Nephron (organoid): ENCODE data around the gene H19.

Source experiments
- H3K27ac Mint-ChIP-seq, 3 experiments: 2 replicates each; pipeline ENCODE4 v1.8.0; 2020; ENCODE audit warnings: mixed read lengths in 3 of 3, mild to moderate bottlenecking in 2 of 3, moderate library complexity in 1 of 3
- H3K27me3 Mint-ChIP-seq: 2 replicates; pipeline ENCODE4 v1.8.0; 2021; ENCODE audit warnings: low read depth, mild to moderate bottlenecking, moderate library complexity, mixed read lengths
- H3K36me3 Mint-ChIP-seq: 2 replicates; pipeline ENCODE4 v1.8.0; 2020; ENCODE audit warnings: low read depth, mixed read lengths
- H3K4me1 Mint-ChIP-seq: 2 replicates; pipeline ENCODE4 v1.8.0; 2020; ENCODE audit warnings: mixed read lengths
- H3K4me3 Mint-ChIP-seq, 3 experiments: 2 replicates each; pipeline ENCODE4 v1.8.0; 2020; ENCODE audit warnings: mild to moderate bottlenecking in 3 of 3, mixed read lengths in 3 of 3, moderate library complexity in 2 of 3
- H3K9me3 Mint-ChIP-seq: 2 replicates; pipeline ENCODE4 v1.8.0; 2020; ENCODE audit warnings: mixed read lengths
- TF ChIP-seq, protein P1 (sequence below), 3 experiments: fragments of 200-600 bp; sonication (generic); IDR thresholded peaks; one replicate each; pipeline ENCODE4 v1.5.0; 2021; ENCODE audit warnings: antibody characterized with exemption in 3 of 3; ENCODE audit not compliant: unreplicated experiment in 3 of 3

The H19 gene

DNA sequence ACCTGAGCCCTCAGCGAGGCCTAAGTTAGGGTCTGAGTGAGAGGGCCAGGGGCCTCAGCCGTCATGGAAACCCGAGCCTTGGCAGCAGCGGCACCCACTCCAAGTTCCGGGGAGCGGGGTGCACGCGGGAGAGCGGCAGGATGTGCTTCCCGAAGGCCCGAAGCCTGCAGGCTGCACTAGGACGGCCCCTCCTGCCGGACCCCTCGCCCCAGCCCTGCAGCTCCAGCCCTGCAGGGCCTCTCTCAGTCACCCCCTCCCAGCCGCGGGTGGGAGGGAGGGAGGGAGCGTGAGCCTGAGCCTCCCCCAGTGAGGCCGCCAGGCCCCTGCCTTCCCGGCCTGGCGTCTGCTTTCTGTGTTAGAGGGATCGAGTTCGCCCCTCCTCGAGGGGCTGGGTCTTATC is 27.9 kb downstream of the H19 start:
- TF ChIP-seq, protein P1, sequence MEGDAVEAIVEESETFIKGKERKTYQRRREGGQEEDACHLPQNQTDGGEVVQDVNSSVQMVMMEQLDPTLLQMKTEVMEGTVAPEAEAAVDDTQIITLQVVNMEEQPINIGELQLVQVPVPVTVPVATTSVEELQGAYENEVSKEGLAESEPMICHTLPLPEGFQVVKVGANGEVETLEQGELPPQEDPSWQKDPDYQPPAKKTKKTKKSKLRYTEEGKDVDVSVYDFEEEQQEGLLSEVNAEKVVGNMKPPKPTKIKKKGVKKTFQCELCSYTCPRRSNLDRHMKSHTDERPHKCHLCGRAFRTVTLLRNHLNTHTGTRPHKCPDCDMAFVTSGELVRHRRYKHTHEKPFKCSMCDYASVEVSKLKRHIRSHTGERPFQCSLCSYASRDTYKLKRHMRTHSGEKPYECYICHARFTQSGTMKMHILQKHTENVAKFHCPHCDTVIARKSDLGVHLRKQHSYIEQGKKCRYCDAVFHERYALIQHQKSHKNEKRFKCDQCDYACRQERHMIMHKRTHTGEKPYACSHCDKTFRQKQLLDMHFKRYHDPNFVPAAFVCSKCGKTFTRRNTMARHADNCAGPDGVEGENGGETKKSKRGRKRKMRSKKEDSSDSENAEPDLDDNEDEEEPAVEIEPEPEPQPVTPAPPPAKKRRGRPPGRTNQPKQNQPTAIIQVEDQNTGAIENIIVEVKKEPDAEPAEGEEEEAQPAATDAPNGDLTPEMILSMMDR (IDR thresholded peaks at IDR 0.05; ENCODE audit: unreplicated experiment in 3 of 3), result no peak
- no peaks in the 10 kb centered on the region for H3K9me3 Mint-ChIP-seq
- H3K4me3 Mint-ChIP-seq, result no peak overlapping the region
- no peaks in the 10 kb centered on the region for H3K36me3 Mint-ChIP-seq
- H3K27me3 Mint-ChIP-seq, result no peaks in the 10 kb centered on the region
- H3K27ac Mint-ChIP-seq, result no peak overlapping the region
- no peaks in the 10 kb centered on the region for H3K4me1 Mint-ChIP-seq

DNA sequence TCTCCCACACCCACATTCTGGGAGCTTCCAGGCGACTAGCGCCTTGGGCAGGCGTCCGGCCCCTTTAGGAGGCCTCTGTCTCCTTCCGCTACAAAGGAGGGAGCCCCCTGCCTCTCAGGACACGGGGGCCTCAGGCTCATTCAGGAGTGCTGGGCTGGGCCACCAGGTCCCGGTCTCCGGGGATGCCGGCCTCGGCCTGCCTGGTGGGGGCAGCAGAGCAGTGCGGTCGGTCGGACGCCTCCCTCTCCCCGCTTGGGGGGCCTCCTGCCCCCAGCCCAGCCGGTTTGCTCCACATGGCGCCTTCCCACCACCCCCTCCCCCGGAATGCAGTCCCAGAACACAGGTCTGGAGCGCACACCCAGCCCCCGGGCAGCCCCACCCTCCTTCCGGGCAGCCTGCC is 28.6 kb downstream of the H19 start:
- Mint-ChIP-seq H3K36me3 (no peaks in the 10 kb centered on the region), H3K4me3 (no peak overlapping the region), H3K27ac (no peak overlapping the region), H3K4me1 (no peaks in the 10 kb centered on the region), H3K9me3 (no peaks in the 10 kb centered on the region), H3K27me3 (no peaks in the 10 kb centered on the region)
- TF ChIP-seq, protein P1 (IDR thresholded peaks at IDR 0.05; ENCODE audit: unreplicated experiment in 3 of 3), result no peak

DNA sequence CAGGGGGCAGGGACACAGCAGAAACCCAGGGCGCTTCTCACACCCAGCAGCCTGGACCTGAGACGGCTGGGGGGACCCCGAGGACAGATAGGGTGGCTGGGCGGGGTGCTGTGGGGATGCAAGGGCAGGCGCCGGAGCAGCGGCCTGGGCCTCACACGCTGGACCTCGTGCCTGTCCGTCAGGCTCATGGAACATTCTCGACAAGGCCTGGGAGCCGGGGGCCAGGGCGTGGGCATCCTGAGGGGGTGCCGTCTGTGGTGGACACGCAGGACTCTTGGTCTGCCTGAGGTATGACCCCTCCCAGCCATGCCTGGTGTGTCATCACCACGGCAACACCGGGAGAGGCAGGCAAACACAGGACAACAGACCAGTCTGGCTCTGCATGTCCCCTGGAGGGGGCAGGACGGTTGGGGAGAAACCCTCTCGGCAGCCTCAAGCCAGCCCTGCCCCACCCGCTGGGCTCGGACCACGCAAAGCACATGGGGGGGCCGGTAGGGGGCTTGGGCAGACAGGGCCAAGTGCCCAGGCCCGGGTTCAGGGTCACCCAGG is 29.1 kb downstream of the H19 start:
- Mint-ChIP-seq H3K4me1 (no peaks in the 10 kb centered on the region), H3K27ac (no peak overlapping the region), H3K27me3 (no peaks in the 10 kb centered on the region), H3K4me3 (no peak overlapping the region), H3K36me3 (no peaks in the 10 kb centered on the region), H3K9me3 (no peaks in the 10 kb centered on the region)
- TF ChIP-seq, protein P1 (IDR thresholded peaks at IDR 0.05; ENCODE audit: unreplicated experiment in 3 of 3), result no peak

- TF ChIP-seq, protein P1 (IDR thresholded peaks at IDR 0.05; ENCODE audit: unreplicated experiment in 3 of 3), result no peak
- no peak overlapping the region for H3K27ac Mint-ChIP-seq
- no peaks in the 10 kb centered on the region for H3K4me1 Mint-ChIP-seq
- no peaks in the 10 kb centered on the region for H3K36me3 Mint-ChIP-seq
- H3K4me3 Mint-ChIP-seq, result no peak overlapping the region
- no peaks in the 10 kb centered on the region for H3K27me3 Mint-ChIP-seq
- H3K9me3 Mint-ChIP-seq, result no peaks in the 10 kb centered on the region
These were observed 29.9 kb downstream of the H19 start for GRCh38 chr11:1967641-1968225.

DNA sequence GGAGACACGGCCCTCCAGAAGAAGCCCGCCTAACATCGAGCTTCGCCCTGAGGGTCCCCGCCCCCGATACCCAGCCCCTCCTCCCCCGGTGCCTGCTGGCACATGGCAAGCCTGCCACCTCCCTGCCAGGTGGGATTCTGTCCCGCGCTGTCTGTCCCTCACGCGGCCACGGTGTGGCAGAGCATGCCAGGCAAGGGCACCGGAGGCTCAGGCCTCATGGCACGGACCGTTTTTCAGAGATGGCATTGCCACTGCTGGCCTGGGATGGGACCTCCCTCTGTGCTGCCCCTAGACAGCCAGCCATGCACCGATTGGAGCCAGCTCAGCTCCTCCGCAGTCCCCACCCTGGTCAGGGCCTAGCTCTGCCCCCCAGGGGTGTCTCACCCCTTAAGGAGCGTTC is 31.1 kb downstream of the H19 start:
- TF ChIP-seq, protein P1 (IDR thresholded peaks at IDR 0.05; ENCODE audit: unreplicated experiment in 3 of 3), result no peak
- Mint-ChIP-seq H3K27me3 (no peaks in the 10 kb centered on the region), H3K4me1 (no peaks in the 10 kb centered on the region), H3K27ac (no peak overlapping the region), H3K9me3 (no peaks in the 10 kb centered on the region), H3K36me3 (no peaks in the 10 kb centered on the region), H3K4me3 (no peak overlapping the region)

- TF ChIP-seq, protein P1 (IDR thresholded peaks at IDR 0.05; ENCODE audit: unreplicated experiment in 3 of 3), result no peak
- no peaks in the 10 kb centered on the region for H3K27me3 Mint-ChIP-seq
- H3K27ac Mint-ChIP-seq, result no peak overlapping the region
- no peak overlapping the region for H3K4me3 Mint-ChIP-seq
- H3K36me3 Mint-ChIP-seq, result no peaks in the 10 kb centered on the region
- no peaks in the 10 kb centered on the region for H3K4me1 Mint-ChIP-seq
- no peaks in the 10 kb centered on the region for H3K9me3 Mint-ChIP-seq
These were observed 32.7 kb downstream of the H19 start for GRCh38 chr11:1964955-1965354.
